ENCODE measurements around the gene SRPRB.
"Not testable (repeated sequence)": the region's sequence is repeated elsewhere in the genome, so short reads cannot be mapped to it uniquely, and the experiment has no call there.

Gene SRPRB

DNA sequence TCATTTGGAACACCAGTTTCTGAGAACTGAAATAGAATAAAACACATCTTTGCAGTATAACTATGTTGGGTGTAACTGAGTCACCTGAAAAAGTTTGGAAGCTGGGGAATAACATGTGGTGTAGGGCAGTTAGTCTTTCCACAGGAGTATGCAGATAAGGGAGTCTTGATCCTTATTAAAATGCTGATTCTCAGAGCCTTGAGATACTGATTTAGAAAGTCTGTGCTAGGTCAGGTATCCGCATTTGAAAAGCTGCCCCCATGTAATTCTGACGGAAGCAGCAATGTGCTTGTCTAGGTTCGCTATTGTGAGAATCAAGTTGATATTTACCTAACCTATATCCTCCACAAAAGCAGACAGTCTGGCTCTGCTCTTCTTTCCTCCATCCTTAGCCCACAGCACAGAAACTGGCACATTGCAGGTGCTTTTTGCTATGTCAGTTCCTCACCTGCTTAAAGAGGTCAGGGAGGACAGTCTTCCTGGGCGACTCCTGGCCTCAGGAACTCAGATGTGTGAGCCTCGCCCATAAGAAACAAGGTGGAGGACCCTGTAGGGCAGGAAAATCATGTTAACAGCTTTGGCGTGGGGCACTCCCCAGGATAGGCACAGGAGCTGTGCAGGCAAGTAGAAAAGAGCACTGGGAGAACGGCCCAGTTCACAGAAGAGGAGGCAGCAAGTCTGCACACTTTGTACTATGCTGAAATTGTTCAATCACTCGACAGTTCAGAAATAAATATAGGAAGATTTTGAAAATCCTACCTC, 27.6 kb upstream of the SRPRB start:
- DNase-seq (ENCODE audit: low read depth, low spot score), result no peak

DNA sequence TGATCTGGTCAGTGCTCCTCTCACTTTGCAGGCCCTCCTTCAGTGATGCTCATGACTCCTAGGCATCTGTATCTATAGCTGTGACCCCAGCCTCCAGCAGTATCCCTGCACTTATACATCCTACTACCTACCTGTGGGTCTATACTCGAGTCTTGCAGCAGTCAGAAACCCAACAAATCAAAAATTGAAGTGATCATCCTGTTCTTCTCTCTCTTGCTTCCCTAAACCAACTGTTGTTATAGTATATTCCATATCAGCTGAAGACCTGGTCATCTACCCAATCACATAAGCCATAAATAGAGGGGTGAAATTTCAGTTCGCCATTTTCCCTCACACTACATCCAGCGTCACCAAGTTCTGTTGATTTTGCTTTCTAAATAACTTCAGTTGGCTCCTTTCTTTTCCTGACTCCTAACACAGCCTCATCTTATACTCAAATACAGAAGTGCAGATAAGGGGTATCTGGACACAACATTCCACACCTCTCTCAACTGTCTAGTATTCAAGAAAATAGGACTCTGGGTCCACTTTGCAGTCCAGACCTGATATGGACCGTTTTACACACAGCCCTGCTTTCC, 25.9 kb upstream of the SRPRB start:
- no peak for DNase-seq (ENCODE audit: low read depth, low spot score)

DNA sequence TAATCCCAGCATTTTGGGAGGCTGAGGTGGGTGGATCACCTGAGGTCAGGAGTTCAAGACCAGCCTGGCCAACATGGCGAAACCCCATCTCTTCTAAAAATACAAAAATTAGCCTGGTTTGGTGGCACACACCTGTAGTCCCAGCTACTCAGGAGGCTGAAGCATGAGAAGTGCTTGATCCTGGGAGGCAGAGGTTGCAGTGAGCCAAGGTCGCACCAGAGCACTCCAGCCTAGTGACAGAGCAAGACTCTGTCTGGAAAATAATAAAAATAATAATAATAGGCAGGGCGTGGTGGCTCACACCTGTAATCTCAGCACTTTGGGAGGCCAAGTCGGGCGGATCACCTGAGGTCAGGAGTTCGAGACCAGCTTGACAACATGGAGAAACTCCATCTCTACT, 24.9 kb upstream of the SRPRB start:
- DNase-seq (ENCODE audit: low read depth, low spot score), result not testable (repeated sequence)

DNA sequence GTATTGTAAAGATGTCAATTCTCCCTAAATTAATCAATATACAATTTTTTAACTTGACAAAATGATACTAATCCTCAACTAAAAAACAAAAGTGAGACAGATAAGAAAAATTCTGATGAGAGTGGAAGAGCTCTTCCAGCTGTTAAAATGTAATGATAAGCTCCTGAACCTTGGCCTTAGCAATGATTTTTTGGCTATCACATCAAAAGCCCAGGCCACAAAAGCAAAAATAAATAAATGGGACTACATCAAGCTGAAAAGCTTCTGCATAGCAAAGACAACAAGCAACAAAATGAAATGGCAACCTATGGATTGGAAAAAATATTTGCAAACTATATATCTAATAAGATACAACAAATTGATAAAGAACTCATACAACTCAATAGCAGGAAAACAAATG, 24.0 kb upstream of the SRPRB start:
- no peak for DNase-seq (ENCODE audit: low read depth, low spot score)

DNA sequence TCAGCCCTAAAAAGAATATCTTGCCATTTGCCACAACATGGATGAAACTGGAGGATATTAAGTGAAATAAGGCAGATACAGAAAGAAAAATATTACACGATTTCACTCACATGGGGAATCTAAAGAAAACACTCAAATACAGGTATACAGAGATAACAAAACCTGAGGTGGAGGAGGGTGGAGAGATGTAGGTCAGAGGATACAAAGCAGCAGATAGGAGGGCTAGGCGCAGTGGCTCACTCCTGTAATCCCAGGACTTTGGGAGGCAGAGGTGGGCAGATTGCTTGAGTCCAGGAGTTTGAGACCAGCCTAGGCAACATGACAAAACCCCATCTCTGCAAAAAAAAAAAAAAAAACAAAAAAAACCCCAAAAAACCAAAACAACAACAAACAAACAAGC, 23.2 kb upstream of the SRPRB start:
- DNase-seq (ENCODE audit: low read depth, low spot score), result no peak

DNA sequence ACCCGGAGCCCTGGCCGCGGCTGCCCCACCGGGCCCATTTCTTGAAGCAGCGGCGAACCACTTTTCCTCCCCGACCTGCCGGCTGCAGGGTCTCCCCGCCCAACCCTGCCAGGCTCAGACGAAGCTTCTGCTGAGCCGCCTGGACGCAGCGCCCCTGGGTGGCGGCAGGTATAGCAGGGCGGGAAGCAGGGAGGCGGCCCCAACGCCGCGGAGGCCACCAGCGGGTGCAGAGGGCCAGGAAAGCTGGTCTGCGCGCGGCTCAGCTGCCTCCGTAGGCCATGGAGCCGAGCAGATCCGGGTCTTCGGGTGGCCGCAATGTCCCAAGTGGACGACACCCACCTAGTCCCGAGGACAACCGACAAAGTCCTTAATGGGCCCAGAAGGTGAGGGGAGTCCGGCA, 21.9 kb upstream of the SRPRB start:
- no peak for DNase-seq (ENCODE audit: low read depth, low spot score)

DNA sequence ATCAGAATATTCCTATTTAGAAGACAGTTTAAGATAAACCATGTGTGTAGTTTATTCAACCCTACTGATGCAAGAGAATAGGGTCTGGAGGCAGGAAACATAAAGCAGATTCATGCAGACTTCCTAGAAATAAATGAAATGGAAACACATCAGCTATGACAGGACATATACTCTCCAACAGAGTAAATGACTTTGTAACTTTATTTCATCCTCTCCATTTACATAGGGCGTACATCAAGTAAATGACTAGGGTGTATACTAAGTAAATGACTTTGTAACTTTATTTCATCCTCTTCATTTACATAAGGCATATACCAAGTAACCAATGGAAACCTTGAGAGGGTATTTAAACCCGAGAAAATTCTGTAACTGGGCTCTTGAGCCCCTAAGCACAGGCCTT, 17.6 kb upstream of the SRPRB start:
- DNase-seq (ENCODE audit: low read depth, low spot score), result no peak

DNA sequence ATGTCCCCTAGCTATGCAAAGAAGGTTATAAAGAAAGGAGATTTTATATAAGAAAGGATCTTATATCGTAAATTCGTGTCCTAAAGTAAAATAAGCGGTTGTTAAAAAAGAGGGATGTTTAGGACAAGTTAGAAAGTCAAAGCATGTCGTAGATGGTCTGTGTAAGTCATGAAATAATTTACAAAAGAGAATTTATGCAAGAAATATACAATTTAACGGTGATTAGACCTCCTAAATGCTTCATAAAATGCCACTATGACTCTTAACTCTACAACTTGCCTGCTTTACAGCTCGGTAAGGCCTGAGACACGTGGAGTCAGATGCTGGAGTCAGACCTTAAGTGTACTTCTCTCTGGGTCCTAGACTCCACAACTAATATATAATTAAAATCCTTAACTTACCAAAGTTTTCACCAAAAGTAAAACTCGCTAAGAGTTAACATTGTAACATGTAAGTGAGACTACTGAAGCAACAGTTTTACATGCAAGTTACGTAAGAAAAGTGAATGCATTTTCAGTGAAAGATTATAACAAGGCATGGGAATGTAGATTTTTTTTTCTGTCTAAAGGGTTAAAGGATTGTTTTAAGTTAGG, 13.3 kb upstream of the SRPRB start:
- no peak for DNase-seq (ENCODE audit: low read depth, low spot score)

DNA sequence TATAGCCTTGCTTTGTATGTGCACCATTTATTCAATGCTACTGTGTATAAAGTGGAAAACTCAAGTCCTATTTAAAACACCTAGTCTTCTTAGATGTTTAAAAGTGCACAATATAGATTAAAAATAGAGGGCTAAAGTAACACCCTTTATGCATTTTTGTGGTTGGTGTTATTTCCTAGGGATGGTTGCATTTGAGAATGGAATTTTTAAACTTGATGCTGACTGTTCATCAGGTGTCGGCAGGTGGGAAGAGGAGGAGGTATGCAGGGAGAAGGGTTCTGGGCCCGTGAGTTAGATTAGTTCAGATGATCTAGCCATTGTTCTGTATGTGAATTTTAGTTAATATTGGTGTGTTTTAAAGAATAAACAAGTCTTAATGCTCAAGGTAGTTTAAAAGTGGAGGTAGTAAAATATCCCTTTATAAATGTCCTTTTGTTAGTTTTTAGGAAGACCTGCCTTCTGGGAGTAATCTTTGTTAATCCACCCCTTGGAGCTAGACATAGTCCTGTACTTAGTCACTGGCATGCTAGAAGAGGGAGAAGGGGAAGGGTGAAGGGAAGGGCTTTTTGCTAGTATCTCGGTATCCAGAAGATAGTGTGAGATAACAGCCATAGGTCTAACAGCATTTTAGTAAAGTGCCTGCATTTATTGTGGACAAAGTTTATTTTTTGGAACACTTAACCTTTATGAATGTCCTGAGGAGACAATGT, 8.1 kb upstream of the SRPRB start:
- no peak for DNase-seq (ENCODE audit: low read depth, low spot score)

DNA sequence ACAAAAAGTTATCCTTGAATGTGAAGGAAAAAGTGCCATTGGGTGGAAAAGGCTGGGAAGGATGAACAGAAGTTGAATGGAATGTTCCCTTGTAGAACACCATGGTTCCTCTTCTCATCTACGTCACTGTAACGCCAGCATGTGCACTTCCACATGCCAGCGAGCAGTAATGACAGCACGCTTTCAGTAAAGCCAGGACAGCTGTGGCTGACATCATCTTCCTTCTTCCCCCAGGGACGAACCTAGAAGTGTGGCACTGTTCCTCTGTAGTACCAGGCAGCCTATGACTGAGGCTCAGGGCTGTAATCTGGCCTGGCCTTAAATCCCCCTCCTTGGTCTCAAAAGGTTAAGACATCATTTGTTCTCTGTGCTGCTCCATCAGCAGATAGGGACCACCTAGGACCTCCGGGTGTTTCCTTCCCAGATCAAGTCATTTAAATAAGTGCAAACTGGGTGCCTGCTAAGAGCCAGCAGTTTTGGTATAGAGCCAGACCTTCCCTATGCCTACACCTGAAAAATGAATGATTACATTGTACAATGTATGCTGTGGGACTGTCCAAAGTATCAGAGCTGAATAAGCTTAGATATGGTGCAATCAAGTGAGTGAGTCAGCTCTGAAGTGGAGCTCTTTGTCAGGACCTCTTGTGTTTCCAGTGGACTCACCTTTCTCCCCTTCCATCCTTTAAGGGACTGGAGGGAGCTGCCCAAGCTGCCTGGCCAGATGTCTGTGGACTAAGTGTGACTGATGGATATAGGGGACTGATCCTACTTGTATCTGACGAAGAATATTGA, 5.6 kb upstream of the SRPRB start:
- no peak for DNase-seq (ENCODE audit: low read depth, low spot score)

DNA sequence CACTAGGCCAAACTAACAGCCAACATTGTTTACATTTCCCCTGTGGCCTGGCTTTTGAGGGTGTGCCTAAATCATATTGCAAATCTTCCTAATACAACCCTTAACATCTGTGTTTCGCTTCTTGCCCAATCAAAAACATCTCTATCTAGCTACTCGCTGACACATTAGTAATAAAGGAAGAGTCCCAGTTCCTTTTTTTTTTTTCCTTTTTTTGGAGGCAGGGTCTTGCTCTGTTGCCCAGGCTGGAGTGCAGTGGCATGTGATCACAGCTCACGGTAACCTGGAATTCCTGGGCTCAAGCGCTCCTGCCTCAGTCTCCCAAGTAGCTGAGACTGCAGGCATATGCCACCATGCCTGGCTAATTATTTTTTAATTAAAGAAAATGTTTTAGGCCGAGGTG, 2.1 kb upstream of the SRPRB start:
- no peak for DNase-seq (ENCODE audit: low read depth, low spot score)

DNA sequence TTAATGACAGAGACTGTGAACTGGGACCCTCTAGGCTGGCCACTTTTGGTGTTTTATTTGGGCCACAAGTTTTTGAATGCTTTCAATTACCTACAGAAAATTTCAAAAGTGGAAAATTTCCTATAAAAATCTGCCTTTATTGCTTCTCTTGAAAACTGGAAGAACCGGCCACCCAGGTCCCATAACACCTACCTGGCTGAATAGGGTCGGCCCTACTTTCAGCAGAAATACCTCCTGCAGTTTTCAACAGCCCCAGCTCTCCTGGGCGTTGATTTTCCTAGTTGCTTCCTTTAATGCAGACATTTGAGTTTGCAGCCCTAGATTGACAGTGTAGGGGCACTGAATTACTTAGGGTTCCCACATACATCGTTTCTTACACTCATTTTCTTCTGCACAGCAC, 719 bp upstream of the SRPRB start:
- no peak for DNase-seq (ENCODE audit: low read depth, low spot score)

DNA sequence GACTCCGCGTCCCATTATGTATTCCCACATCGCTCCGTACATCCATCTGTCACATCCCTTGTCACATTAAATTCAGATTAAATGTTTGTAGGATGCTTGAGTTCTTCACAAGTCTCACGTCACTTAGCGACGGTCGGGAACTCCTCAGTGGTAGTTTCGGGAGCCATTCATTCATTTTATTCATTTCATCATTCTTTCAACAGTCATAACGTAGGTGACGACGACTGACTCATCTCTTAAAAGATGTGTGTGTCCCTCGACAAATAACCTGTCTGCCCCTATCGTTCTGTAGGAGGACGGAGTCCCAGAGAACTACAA, 272 bp upstream of the SRPRB start:
- DNase-seq (ENCODE audit: low read depth, low spot score), result no peak

DNA sequence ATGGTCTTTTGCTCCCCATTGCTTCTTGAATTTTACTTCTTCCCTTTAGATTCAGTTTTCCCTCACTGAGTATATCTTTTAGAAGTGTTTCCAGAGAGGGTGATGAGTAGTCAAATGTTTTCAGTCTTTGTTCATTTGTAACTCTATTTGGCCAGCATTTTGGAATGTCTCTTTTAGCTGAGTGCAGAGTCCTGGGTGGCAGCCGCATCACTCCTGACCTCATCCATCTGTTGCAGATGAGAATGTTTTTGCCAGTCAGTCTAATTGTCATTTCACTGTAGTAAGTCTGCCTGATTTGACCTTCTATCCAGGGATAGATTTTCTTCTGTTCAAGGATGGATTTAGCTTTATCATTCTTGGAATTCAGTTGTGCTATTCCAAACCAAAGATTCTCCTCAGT, 7.3 kb downstream of the SRPRB start:
- DNase-seq (ENCODE audit: low read depth, low spot score), result no peak

DNA sequence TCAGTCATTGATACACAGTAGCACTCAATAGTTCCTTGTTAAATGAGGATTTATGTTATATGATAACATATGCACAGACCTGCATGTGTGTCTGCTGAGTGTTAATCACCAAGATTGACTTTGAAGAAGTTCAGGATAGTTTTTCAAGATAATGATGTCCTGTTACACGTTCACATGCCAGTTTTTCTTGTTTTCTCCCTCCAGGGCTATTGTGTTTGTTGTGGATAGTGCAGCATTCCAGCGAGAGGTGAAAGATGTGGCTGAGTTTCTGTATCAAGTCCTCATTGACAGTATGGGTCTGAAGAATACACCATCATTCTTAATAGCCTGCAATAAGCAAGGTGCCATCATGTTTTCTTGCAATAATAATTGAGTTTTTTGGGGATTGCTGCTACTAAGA, 9.8 kb downstream of the SRPRB start:
- no peak for DNase-seq (ENCODE audit: low read depth, low spot score)

DNA sequence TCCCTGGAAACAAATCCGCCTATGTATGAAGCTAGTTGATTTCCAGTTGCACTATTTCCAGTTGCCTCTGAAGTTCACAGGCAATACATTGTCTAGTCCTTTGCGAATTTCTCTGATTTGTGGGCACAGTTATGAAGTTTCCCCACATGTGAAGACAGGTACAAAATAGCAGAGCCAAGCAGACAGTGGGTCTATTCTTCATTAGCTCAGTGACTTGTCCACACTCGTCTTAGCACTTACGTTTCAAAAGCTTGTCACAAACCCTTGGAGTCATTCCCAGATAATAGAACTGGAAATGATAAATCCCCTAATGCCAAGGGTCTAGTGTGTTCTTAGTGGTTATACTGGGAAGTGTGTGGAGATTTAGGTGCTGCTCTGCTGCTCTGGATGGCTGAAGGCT, 14.5 kb downstream of the SRPRB start:
- DNase-seq (ENCODE audit: low read depth, low spot score), result no peak

DNA sequence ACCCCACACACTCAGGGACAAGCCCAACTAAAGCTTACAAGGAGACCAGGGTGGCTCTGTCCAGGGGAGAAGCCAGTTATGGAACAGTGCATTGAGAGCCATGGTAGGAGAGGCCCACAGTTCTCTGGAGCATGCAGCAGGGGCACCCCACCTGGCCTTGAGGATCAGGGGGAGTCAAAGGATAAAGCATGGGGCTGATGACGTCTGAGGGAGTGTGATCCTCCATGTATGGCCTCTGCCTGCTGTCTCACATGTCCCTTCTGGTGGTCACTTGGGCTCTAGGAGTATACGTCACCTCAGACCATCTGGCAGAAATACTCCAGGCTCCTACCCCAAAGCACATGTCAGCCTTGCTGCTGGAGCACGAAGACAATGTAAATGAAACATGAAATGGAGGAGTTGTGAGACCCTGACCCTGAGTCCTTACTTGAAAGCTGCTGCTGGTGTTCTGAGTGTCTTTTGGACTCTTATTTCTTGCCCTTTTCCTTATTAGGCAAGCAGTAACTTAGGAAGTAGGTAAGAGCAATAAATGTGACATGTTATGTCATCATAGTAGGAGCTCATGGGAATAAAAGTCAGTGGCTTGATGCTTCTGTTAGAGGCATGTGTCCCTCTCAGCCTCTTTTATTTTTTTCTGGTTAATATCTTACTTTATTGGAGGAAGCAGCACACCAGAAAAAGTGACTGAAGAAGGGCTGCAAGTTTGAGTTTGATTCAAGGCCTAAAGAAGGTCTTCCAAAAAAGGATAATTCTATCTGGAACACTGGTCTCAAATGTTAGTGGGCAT, 15.5 kb downstream of the SRPRB start:
- DNase-seq (ENCODE audit: low read depth, low spot score), result no peak

DNA sequence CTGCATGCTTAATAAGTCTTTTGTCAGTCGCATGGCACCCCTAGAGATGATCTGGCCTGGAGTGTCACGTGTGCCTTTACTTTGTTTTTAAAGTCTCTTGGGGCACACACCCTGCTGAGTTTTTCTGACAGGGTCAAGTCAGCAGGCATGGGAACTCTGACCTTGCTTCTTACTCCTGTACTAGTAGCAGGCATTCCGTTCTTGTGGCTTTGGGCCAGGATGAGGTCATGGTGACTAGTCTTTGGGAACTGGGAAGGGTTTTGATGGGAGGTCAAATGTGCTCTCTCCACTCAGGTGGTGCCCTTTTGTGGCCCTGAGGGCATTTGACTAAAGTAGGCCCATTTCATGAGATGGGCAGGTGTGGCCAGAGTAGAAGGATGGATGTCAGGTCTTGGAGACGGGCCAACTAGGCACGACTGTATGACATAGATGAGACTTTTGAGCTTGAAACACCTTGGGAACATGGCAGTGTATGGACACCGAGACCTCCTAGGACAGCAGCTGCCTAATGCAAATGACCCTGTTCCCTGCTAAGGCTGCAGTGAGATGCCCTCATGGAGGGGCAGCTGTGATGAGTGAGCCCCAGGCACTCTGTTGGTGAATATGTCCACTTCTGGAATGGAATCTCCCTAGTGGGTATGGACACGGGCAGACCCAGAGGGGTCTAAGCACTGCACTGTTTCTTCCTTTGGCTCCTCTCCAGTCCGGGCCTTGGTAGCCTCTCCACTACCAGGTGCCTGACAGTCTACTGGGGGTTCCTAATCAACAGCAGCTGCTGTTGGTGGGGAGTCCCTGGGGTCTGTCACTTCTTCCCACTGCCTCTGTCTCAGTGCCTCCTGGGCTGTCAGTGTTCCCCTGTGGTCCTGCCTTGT, 16.4 kb downstream of the SRPRB start:
- peak; percentile 12 for DNase-seq (ENCODE audit: low read depth, low spot score)

DNA sequence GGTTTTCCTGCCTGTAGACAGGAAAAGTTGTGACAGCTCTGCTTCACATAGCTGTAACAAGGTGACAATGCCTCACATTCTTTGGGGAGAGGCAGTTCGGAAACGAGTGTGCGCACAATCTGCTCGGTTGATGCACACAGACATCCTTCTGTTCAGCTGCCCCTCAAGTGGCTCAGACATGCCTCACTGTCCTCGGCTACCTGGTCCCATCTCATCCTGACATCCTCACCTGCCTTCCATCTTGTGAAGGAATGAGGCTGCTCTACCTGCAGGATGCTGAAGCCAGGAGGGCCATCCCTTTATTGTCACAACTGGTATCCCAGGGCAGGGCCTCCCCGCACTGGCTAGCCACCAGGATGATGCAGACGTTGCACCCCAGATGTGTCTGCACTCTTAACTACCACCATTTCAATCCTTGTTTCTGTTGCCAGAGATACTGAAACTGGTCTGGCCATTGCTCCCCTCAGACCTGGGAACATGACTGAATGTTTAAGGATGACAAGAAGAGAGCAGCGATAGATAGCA, 19.4 kb downstream of the SRPRB start:
- no peak for DNase-seq (ENCODE audit: low read depth, low spot score)
